ENCODE data around the gene FHL3. TPM values are rescaled to one million over a fixed set of nuclear protein-coding genes. Genes with fewer than 3 reads are reported as not detected.

The FHL3 gene
- total and polyA plus RNA-seq, 2 of the 4 experiments (the other 2 are of a cell fraction), result 11.5 to 27.1 TPM

DNA sequence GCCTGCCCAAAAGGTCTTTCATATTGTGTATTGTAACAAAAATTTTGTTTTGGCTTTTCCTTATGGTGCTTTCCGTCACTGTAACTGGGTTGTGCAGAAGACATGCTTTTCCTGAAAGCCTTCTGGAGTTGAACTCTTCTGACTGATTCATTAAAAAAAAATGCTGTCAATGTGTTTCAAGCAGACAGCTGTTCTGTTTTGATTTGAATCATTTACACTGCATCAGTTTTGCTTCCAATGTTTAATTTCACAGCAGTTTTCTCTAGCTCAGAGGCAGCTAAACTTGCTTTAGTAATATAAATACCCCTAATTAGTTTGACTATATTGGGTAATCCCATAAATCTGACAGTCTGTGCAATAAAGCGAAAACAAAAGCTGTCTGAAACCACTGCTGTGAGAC, 15.1 kb upstream of the FHL3 start:
- dilution Hi-C loops (cut with HindIII; ENCODE audit: low sequenced_read_pairs, unreplicated experiment) (no loop called here), intact Hi-C loops (cut with micrococcal nuclease) (no loop called here), in situ Hi-C loops (cut with MboI; ENCODE audit: low sequenced_read_pairs) (loop anchor here (25.0 kb wide), 3 partner anchors 433 to 1558 kb away; partner anchors contain the start of genes GNL2, MRPS15 and OSCP1)
- Histone ChIP-seq H2AK9ac (replicated peaks; ENCODE audit: low read depth, low read length, poor library complexity) (no peak overlapping the region), H3K14ac (replicated peaks; ENCODE audit: low read depth, low read length) (no peak overlapping the region), H3K4me2 (ENCODE audit: low read depth, low read length) (no peak overlapping the region), H3K79me1 (ENCODE audit: low read depth in 1 of 2, low read length in 2 of 2) (peaks cover 23 to 40% of the 10 kb centered on the region in 2 experiments), H3K27ac (ENCODE audit: insufficient read depth, low read length) (peak overlapping the region; percentile 56; the same call in 1 of the 2 replicates), H3K4me3 (ENCODE audit: insufficient read depth, low read depth, low read length) (no peak overlapping the region), H2AK5ac (ENCODE audit: low read depth, low read length) (no peak overlapping the region), H3K9ac (ENCODE audit: low read depth, low read length) (no peak overlapping the region), H2AFZ (replicated peaks; ENCODE audit: low read length, poor library complexity) (no peak overlapping the region), H3K23ac (ENCODE audit: low read depth, low read length) (no peak overlapping the region), H2BK5ac (ENCODE audit: low read depth, low read length, poor library complexity, severe bottlenecking) (no peak overlapping the region), H3K27me3 (ENCODE audit: control insufficient read depth, insufficient read depth, low read length) (no peaks in the 10 kb centered on the region), H3K18ac (ENCODE audit: low read depth, low read length) (no peak overlapping the region), H4K8ac (ENCODE audit: low read depth in 2 of 2, low read length in 2 of 2) (no peak overlapping the region), H4K20me1 (ENCODE audit: insufficient read depth, low read length) (0 out of 2 replicates have a peak, but pooled peaks cover 12% of the 10 kb centered on the region), H3K9me1 (ENCODE audit: insufficient read depth, low read length) (no peaks in the 10 kb centered on the region), H3K56ac (ENCODE audit: extremely low read depth, insufficient read depth, low read length) (no peak overlapping the region), H4K91ac (ENCODE audit: insufficient read depth, low read depth, low read length) (no peak overlapping the region), H3K36me3 (ENCODE audit: control insufficient read depth, insufficient read depth, low read length) (peaks cover 42% of the 10 kb centered on the region), H4K5ac (ENCODE audit: low read depth, low read length) (no peak overlapping the region), H3K4ac (ENCODE audit: low read depth, low read length) (no peak overlapping the region), H2BK120ac (ENCODE audit: low read depth, low read length) (no peak overlapping the region), H2BK15ac (ENCODE audit: low read depth, low read length) (no peak overlapping the region), H2BK20ac (ENCODE audit: low read depth, low read length) (no peak overlapping the region), H3K9me3 (ENCODE audit: control insufficient read depth, insufficient read depth, low read length) (no peaks in the 10 kb centered on the region), H3K4me1 (ENCODE audit: control insufficient read depth, insufficient read depth, low read length) (peaks cover 7% of the 10 kb centered on the region)
- BruUV-seq (replicated peaks), result no TSS peak
- DNase-seq (peak; percentile 40), ATAC-seq (ENCODE audit: low read depth) (peak; percentile 56)
- ChIA-PET CTCF (interaction anchor here (0.6 to 1.1 kb wide), 3 partner anchors 24 to 815 kb away, joined by 3 to 8 read pairs (median 3); no protein-coding TSS in a partner anchor), POLR2A (ENCODE audit: unreplicated experiment) (interaction anchor here (0.6 kb wide), 1 partner anchor 27 kb away, joined by 4 read pairs; no protein-coding TSS in a partner anchor)
- TF ChIP-seq, protein P1, sequence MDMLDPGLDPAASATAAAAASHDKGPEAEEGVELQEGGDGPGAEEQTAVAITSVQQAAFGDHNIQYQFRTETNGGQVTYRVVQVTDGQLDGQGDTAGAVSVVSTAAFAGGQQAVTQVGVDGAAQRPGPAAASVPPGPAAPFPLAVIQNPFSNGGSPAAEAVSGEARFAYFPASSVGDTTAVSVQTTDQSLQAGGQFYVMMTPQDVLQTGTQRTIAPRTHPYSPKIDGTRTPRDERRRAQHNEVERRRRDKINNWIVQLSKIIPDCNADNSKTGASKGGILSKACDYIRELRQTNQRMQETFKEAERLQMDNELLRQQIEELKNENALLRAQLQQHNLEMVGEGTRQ (IDR thresholded peaks at IDR 0.05; ENCODE audit: low read depth, low read length), result no peak
- TF ChIP-seq CTCF (conservative IDR thresholded peaks at IDR 0.05; ENCODE audit: low read depth, low read length), result no peak
- no peak for TF ChIP-seq POLR2A (IDR thresholded peaks at IDR 0.05; ENCODE audit: low read depth, low read length)
- no peak for TF ChIP-seq RFX5 (IDR thresholded peaks at IDR 0.05; ENCODE audit: low read depth, low read length)
- WGBS, 2 experiments (ENCODE audit: extremely low coverage in 2 of 2, insufficient read length in 1 of 2), result no CpG with 5 or more reads among the region's 2 CpGs

Measured in IMR-90 (cell line).